Keratinocyte (primary cell): ENCODE data around the gene GRIK4. TPM values are rescaled to one million over a fixed set of nuclear protein-coding genes. Genes with fewer than 3 reads are reported as not detected.

Source experiments
- DNase-seq: peaks from one replicate; pipeline ENCODE4 v3.0.0-alpha.2; 2011; ENCODE audit warnings: low read depth, missing footprints, low spot score
- FAIRE-seq: peaks from 2 replicates; lab custom pipeline; 2011; peaks lifted over from hg19 to GRCh38; lab: Jason Lieb, UNC
- H2AFZ ChIP-seq: 2 replicates; pipeline ENCODE4 v1.6.0; 2012; ENCODE audit warnings: low read length, control low read depth, inconsistent platforms; ENCODE audit not compliant: control insufficient read depth
- H3K27ac ChIP-seq: 2 replicates; pipeline ENCODE4 v1.5.1; 2011; ENCODE audit warnings: low read length; ENCODE audit not compliant: control insufficient read depth, insufficient read depth
- H3K27me3 ChIP-seq: 3 replicates; pipeline ENCODE4 v1.6.0; 2011; ENCODE audit warnings: low read length; ENCODE audit not compliant: control insufficient read depth, insufficient read depth; ENCODE audit errors: extremely low read depth
- H3K36me3 ChIP-seq, 2 experiments: 2 replicates in 1 of 2; 3 replicates in 1 of 2; pipeline ENCODE4 v1.5.1; 2011; ENCODE audit warnings: low read length in 2 of 2, mild to moderate bottlenecking in 1 of 2; ENCODE audit not compliant: control insufficient read depth in 2 of 2, insufficient read depth in 2 of 2; ENCODE audit errors: extremely low read depth in 1 of 2
- H3K4me1 ChIP-seq: 3 replicates; pipeline ENCODE4 v1.5.1; 2011; ENCODE audit warnings: low read length; ENCODE audit not compliant: control insufficient read depth, insufficient read depth; ENCODE audit errors: extremely low read depth
- H3K4me2 ChIP-seq: 3 replicates; pipeline ENCODE4 v1.6.0; 2011; ENCODE audit warnings: low read depth, low read length; ENCODE audit not compliant: control insufficient read depth, insufficient read depth; ENCODE audit errors: extremely low read depth
- H3K4me3 ChIP-seq, 3 experiments: fragments of 200-600 bp in 1 of 3; sonication (generic) in 1 of 3; 2 replicates in 2 of 3; 3 replicates in 1 of 3; pipeline ENCODE4 v1.5.1; 2011 to 2016; ENCODE audit warnings: low read length in 3 of 3, mild to moderate bottlenecking in 3 of 3, control low read depth in 2 of 3, inconsistent platforms in 1 of 3, low read depth in 1 of 3, mixed read lengths in 1 of 3, mixed run types in 1 of 3, moderate library complexity in 1 of 3; ENCODE audit not compliant: control insufficient read depth in 2 of 3, insufficient read depth in 2 of 3; ENCODE audit errors: extremely low read depth in 1 of 3
- H3K79me2 ChIP-seq: 2 replicates; pipeline ENCODE4 v1.6.0; 2012; ENCODE audit warnings: low read length; ENCODE audit not compliant: control insufficient read depth, insufficient read depth
- H3K9ac ChIP-seq: 3 replicates; pipeline ENCODE4 v1.6.0; 2011; ENCODE audit warnings: low read length; ENCODE audit not compliant: control insufficient read depth, insufficient read depth; ENCODE audit errors: extremely low read depth
- H3K9me1 ChIP-seq: 3 replicates; pipeline ENCODE4 v1.6.0; 2011; ENCODE audit warnings: low read length; ENCODE audit not compliant: control insufficient read depth, insufficient read depth; ENCODE audit errors: extremely low read depth
- H3K9me3 ChIP-seq: 2 replicates; pipeline ENCODE4 v1.5.1; 2012; ENCODE audit warnings: low read depth, low read length; ENCODE audit not compliant: control insufficient read depth
- H4K20me1 ChIP-seq: 3 replicates; pipeline ENCODE4 v1.6.0; 2011; ENCODE audit warnings: low read length; ENCODE audit not compliant: control insufficient read depth, insufficient read depth; ENCODE audit errors: extremely low read depth
- CTCF ChIP-seq, 3 experiments: IDR thresholded peaks in 1 of 3; conservative IDR thresholded peaks in 1 of 3; optimal IDR thresholded peaks in 1 of 3; 2 replicates in 2 of 3; 3 replicates in 1 of 3; pipeline versions ENCODE3 to v1.5.1; 2011; ENCODE audit warnings: low read length in 3 of 3, mild to moderate bottlenecking in 3 of 3, moderate library complexity in 2 of 3, control low read depth in 1 of 3, inconsistent platforms in 1 of 3; ENCODE audit not compliant: insufficient read depth in 2 of 3; ENCODE audit errors: extremely low read depth in 1 of 3
- EZH2 ChIP-seq: IDR thresholded peaks from one replicate; pipeline ENCODE4 v1.6.1; 2012; ENCODE audit warnings: inconsistent platforms, mild to moderate bottlenecking, low read length, moderate library complexity
- dilution Hi-C: fragments of 300-500 bp; cut with MboI; formaldehyde crosslinking; loops from one replicate; pipeline ENCODE4 v1.7.0; 2020; ENCODE audit warnings: low sequenced_read_pairs; ENCODE audit not compliant: extremely low pct_ligation_motif_present
- polyA plus RNA-seq, 5 experiments: library from polyadenylated mRNA; depleted of rRNA in 3 of 5; stranded (reverse) in 3 of 5; stranded (forward) in 1 of 5; unstranded in 1 of 5; fragments of >200 nt; gene quantifications; 1 replicate in 1 of 5; 2 replicates in 3 of 5; 3 replicates in 1 of 5; pipeline versions ENCODE4 v1.2.1 to v1.2.3, GENCODE V29; 2011 to 2012; ENCODE audit warnings: missing spikeins in 2 of 5, low read depth in 1 of 5, low replicate concordance in 1 of 5

The GRIK4 gene
- polyA plus RNA-seq, 1 donor (not counting 4 experiments of a cell fraction or from before 2014, with no cell fraction given): not detected

GRCh38 chr11:120577041-120577440 is 65.5 kb downstream of the GRIK4 start:
- H2AFZ ChIP-seq: no peak overlapping the region
- TF ChIP-seq CTCF (optimal IDR thresholded peaks at IDR 0.05 in 1 of 3, IDR thresholded peaks at IDR 0.05 in 1 of 3, conservative IDR thresholded peaks at IDR 0.05 in 1 of 3; ENCODE audit: extremely low read depth in 1 of 3, insufficient read depth in 2 of 3, low read length in 3 of 3) (no peak), EZH2 (no peak)
- no peak overlapping the region for H3K4me3 ChIP-seq
- DNase-seq (no peak), FAIRE-seq (no peak)
- no peaks in the 10 kb centered on the region for H3K79me2 ChIP-seq
- H3K4me1 ChIP-seq: no peaks in the 10 kb centered on the region
- H3K9me3 ChIP-seq: no peaks in the 10 kb centered on the region
- no peaks in the 10 kb centered on the region for H3K36me3 ChIP-seq
- H3K27ac ChIP-seq: no peak overlapping the region
- no peaks in the 10 kb centered on the region for H4K20me1 ChIP-seq
- H3K9ac ChIP-seq: no peak overlapping the region
- no peak overlapping the region for H3K4me2 ChIP-seq
- H3K27me3 ChIP-seq: peaks cover 5% of the 10 kb centered on the region
- no peaks in the 10 kb centered on the region for H3K9me1 ChIP-seq
- dilution Hi-C loops: no loop called here

GRCh38 chr11:120577624-120578363 is 66.2 kb downstream of the GRIK4 start:
- DNase-seq (no peak), FAIRE-seq (no peak)
- no peak overlapping the region for H3K4me3 ChIP-seq
- dilution Hi-C loops: no loop called here
- H3K27me3 ChIP-seq: peaks cover 5% of the 10 kb centered on the region
- H3K36me3 ChIP-seq: no peaks in the 10 kb centered on the region
- H3K4me2 ChIP-seq: no peak overlapping the region
- H3K9me1 ChIP-seq: no peaks in the 10 kb centered on the region
- no peaks in the 10 kb centered on the region for H4K20me1 ChIP-seq
- no peak overlapping the region for H2AFZ ChIP-seq
- H3K4me1 ChIP-seq: no peaks in the 10 kb centered on the region
- H3K9ac ChIP-seq: no peak overlapping the region
- H3K79me2 ChIP-seq: no peaks in the 10 kb centered on the region
- TF ChIP-seq EZH2 (no peak), CTCF (optimal IDR thresholded peaks at IDR 0.05 in 1 of 3, IDR thresholded peaks at IDR 0.05 in 1 of 3, conservative IDR thresholded peaks at IDR 0.05 in 1 of 3; ENCODE audit: extremely low read depth in 1 of 3, insufficient read depth in 2 of 3, low read length in 3 of 3) (no peak)
- no peak overlapping the region for H3K27ac ChIP-seq
- no peaks in the 10 kb centered on the region for H3K9me3 ChIP-seq
